Measurements from ENCODE around the gene SMC6.

- TF ChIP-seq CTCF (IDR thresholded peaks at IDR 0.05) (no peak), POLR2A (IDR thresholded peaks at IDR 0.05) (no peak)
These were observed 3.7 kb upstream of the SMC6 start for GRCh38 chr2:17757321-17757720.

Data from adrenal gland (tissue), 5 donors.